Right ventricle myocardium superior (tissue), 1 donor: Measurements from ENCODE around the gene OSBPL8. TPM values are rescaled to one million over a fixed set of nuclear protein-coding genes. Genes with fewer than 3 reads are reported as not detected.
A peak's percentile ranks its signal among the peaks of the same experiment; 100 is the strongest.
"Not testable (repeated sequence)": the region's sequence is repeated elsewhere in the genome, so short reads cannot be mapped to it uniquely, and the experiment has no call there.

Source experiments
- ATAC-seq: fragments of 200-7000 bp; cut with Tn5 transposase; one replicate; pipeline ENCODE4 v1.9.1; 2020; ENCODE audit warnings: mild to moderate bottlenecking; ENCODE audit not compliant: poor library complexity
- DNase-seq: peaks from one replicate; pipeline ENCODE4 v3.0.0-alpha.2; 2020
- intact Hi-C: fragments of 100-400 bp; cut with DNase I; formaldehyde crosslinking; loops from one replicate; pipeline ENCODE4 v1.11.2; 2022
- total RNA-seq: library from RNA; stranded (reverse); fragmentation: NEBNext Ultra II Directional; extraction: Animal tissue kit (Norgen Biotek cat#: 25700); gene quantifications from one replicate; pipeline ENCODE4 v1.2.1, GENCODE V29; 2021
- donor health status: DM: no; HTN: yes; CAD: no; lungs with severe emphysema.

Gene OSBPL8
- total RNA-seq, 1 donor from 2014 or later = 24.9 TPM

DNA sequence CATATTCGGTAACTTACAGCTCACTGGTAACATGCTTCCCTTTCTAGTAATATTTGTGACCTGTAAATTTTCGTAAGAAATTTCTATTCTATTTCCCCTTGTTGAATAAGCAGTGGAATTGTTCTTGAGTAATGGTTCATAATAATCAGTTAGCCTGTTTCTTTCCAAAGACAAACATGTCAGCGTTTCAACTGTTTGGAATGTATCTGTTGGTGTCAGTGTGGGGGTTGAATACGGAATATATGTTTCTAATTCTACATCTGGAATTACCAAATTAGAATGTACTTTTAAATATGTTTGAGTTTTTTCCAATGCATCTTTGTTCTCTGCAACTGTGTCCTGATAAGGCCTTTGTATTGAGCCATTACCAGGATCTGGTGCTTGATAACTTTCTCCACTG, 213.3 kb downstream of the OSBPL8 start:
- intact Hi-C loops = no loop called here
- DNase-seq = no peak
- ATAC-seq = no peak

DNA sequence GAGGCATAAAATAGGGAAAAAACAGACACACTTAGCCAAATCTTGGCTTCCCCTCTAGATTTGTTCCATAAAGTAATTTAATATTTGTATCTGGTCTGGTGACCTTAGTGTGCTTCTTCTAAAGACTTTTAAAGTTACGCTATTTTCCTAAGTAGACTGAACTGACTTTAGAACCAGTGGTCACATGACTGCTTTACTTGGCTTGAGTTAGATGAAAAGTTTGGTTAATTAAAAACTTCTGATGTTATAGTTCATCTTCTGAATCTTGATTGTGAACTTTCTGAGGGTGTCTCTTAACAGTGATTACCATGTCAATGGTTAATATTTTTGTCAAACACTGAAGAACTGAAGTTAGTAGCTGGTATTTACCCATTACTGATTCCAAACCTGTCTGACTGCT, 214.0 kb downstream of the OSBPL8 start:
- DNase-seq (no peak), ATAC-seq (no peak)
- intact Hi-C loops = no loop called here

DNA sequence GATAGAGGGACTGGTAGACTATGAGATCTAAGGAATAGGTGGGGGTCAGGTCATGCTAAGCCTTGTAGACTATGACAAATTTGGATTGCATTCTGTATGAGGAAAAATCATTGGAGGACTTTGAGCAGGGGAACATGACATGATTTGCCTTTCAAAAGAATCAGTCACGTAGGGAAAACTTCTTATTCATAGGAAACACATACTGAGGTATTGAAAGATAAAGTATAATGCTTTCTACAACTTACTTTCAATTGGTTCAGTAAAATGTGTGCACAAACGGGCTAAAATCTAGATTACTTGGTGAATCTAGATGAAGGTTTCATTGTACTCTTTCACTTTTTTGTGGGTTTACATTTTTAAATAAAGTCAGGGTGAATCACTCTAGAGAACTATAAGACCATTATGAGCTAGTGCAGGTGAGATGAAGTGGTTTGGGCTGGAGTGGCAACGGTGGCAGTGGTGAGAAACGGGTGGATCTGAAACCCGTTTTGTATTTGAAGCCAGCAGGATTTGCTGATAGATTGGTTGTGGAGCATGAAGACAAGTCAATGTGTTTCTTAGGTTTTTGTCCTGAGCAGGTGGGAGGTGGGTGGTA, 218.0 kb downstream of the OSBPL8 start:
- intact Hi-C loops = no loop called here
- DNase-seq = no peak
- ATAC-seq = no peak

DNA sequence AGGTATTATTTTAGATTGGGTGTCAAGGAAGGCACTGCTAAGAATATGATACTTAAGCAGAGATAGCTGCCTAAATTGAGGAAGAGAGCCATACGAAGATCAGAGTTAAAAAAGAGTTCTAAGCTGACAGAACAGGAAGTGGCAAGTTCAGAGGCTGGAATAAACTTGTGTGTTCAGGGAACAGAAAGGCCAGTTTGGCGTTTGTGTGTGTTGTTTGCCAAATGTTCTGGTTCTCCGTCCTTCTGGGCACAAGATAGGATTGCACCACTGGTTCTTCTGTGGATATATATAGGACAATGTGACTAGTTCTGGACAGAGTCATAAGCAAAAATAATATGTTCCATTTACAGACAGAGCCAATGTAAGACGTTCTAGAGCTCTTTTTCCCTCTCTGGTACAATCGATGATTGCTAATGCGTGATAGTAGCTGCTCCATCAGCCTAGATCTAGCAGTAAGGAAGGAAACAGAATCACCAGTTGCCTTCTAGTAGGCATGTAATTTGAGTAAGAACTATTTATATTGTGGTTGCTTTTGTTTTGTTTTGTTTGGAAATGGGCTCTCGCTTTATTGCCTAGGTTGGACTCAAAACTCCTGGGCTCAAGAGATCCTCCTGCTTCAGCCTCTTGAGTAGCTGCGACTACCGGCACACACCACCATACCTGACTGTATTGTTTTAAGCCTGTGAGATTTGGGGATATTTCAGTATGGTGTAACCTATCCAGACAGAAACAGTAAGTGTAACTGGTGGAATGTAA, 218.7 kb downstream of the OSBPL8 start:
- intact Hi-C loops = no loop called here
- DNase-seq (no peak), ATAC-seq (peak; percentile 86)

DNA sequence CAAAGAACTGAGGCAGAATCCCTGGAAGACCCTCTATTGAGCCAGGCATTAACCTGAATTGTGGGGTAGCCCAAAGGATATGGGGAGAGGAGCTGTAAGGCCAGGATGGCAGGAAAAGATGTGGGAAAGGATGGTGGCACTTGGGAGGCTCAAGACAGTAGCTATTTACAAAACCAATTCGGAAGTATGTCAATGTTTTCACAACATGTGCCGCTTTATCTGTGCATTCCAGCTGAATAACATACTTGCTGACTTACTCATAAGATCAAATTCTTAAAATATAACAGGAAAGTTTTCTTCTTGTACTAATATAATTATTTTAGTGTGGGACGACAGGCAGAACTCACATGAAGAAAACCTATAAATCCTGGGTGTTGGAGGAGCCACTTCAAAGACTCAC, 222.0 kb downstream of the OSBPL8 start:
- intact Hi-C loops = no loop called here
- no peak for ATAC-seq

DNA sequence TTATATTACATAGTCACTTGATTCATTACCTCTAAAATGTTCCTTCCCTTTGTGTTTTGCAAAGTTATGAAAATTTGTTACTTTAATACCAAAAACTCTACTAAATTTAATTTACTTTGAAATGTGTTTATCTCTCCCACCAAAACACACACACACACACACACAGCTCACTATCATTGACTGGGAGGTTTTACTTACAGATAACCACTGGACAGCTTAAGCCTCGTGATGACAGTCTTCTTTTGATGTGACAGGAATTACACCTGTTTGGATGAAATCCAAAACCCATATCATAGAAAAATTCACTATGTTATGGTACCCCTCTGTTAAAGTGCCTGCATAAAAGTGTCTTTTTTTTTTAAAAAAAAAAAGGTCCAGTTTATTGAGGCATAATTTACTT, 227.0 kb downstream of the OSBPL8 start:
- DNase-seq (no peak), ATAC-seq (no peak)
- intact Hi-C loops = no loop called here

More for the DNA sequence above, 222.0 kb downstream of the OSBPL8 start:
- no peak for DNase-seq

DNA sequence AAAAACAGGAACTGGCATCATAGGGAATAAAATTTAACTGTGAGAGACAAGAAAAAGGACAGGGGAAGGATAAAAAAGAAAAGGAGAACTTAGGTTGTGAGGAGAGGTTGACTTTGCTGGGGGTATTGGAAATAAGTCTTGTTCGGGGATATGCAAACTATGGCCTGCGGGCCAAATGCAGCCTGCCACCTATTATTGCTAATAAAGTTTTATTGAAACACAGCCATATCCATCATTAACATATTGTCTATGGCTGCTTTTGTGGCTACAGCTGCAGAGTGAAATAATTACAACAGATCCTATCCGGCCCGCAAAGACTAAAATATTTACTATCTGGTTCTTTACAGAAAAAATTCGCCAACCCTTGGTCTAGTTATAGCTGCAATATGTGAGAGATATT, 230.0 kb downstream of the OSBPL8 start:
- intact Hi-C loops = no loop called here
- ATAC-seq (no peak), DNase-seq (no peak)

DNA sequence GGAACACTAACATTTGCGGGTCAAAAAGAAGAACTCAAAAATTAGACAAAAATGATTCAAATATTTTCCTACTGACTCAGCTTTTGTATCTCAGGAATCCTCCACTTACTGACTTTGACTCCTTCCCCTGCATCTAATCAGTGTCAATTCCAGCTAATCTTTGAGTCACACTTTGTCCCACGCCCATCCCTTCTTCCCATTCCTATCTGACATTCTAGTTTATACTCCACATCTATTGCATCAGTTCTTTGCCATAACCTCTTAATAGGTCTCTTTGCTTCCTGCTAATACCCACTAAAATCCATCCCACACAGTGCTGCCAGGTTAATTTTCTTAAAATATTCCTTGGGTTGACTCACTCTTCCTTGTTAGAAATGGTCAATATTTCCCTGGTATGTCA, 230.4 kb downstream of the OSBPL8 start:
- intact Hi-C loops = no loop called here
- DNase-seq (no peak), ATAC-seq (no peak)

DNA sequence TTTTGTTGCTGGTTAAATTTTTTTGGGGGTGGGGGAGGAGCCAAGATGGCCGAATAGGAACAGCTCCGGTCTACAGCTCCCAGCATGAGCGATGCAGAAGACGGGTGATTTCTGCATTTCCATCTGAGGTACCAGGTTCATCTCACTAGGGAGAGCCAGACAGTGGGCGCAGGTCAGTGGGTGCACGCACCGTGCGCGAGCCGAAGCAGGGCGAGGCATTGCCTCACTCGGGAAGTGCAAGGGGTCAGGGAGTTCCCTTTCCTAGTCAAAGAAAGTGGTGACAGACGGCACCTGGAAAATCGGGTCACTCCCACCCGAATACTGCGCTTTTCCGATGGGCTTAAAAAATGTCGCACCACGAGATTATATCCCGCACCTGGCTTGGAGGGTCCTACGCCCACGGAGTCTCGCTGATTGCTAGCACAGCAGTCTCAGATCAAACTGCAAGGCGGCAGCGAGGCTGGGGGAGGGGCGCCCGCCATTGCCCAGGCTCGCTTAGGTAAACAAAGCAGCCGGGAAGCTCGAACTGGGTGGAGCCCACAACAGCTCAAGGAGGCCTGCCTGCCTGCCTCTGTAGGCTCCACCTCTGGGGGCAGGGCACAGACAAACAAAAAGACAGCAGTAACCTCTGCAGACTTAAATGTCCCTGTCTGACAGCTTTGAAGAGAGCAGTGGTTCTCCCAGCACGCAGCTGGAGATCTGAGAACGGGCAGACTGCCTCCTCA, 239.8 kb downstream of the OSBPL8 start:
- intact Hi-C loops, ATAC-seq, DNase-seq: not testable (repeated sequence)

DNA sequence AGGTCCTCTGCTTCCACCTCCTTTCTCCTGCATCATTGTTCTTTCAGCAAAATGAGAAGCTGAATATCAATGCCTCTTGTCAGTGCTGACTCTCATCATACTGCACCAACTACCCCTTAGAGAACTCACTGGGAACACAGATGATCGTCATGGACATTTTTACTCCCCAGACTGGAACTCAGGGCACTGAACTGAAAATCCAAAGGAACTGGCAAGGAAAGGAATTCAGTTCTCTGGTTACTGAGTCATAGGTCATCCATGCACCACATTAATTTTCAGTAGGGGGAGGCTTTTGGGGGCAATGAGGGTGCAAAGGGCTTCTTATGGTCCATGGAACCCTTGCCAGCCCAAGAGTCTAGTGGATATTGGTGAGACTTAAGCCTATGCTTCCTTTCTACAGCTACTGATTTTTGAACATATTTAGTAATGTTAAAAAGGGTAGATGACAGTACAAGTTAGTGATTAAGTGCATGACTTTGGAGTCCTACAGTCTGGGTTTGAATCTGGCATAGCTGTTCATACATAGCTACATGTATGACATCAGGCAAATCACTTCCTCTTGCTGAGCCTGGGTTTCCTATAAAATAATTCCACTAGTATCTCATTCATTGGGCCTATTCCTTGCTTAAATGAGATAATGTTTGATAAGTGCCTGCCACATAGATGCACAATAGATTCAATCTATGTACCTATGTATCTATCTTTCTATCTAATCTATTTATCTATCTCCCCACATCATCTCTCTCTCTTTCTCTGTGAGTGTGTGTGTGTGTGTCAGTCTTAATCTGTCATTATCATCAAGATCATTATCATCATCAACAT, 240.6 kb downstream of the OSBPL8 start:
- no peak for DNase-seq
- ATAC-seq = no peak
- intact Hi-C loops = no loop called here

DNA sequence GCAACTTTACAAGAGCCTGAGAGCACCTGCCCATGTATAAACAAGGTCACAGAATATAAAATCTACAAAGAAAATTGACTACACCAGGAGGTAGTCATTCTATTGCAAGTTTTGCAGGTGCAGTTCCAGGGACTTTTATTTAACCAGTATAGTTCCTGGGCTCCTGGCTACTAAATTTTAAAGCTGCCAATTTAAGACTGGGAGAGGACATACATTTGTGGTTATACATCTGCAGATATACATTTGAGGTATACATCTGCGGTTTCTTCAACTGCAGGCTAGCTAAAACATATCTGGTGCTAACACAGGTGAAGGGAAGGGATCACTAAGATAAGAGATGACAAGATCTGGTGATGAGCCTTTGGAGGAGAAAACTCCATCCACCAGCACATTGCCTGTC, 241.6 kb downstream of the OSBPL8 start:
- ATAC-seq (no peak), DNase-seq (no peak)
- intact Hi-C loops = no loop called here

DNA sequence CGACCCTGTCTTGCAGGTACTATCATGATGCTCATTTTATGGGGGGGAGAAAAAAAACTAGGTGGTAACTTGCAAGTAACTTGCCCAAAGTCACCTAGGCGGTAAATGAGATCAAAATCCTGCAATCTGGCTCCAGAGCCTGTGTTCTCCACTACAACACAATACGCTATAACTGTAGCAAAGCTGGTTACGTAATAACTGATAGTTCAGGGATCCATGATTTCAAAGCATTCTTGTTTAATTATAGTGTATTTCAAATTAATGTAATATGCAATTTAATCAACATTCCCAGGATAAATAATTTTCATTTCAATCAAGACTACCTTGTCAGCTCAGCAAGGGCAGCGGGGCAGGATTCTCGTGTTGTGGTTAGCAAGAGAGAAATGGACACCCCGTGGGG, 243.1 kb downstream of the OSBPL8 start:
- ATAC-seq (no peak), DNase-seq (no peak)
- intact Hi-C loops = no loop called here

DNA sequence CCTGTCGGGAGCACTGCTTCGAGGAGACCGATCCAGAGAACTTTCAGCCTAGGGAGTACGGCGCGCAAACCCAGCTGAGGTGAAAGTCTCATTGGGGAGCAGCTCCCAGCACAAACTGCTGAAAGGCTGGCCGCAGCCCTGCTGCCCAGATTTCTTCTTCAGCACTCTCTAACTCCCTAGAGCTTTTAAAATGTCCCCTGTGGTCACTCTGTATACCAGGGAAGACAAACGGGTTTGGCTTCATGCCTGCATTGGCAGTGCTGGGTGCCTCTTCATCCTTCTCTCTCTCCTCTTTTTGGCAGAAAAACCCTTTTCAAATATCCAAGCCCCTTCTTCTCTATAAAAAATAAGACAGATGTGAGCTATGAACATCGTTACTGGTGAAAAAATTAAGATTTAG, 246.3 kb downstream of the OSBPL8 start:
- intact Hi-C loops = no loop called here
- no peak for ATAC-seq
- DNase-seq = no peak

DNA sequence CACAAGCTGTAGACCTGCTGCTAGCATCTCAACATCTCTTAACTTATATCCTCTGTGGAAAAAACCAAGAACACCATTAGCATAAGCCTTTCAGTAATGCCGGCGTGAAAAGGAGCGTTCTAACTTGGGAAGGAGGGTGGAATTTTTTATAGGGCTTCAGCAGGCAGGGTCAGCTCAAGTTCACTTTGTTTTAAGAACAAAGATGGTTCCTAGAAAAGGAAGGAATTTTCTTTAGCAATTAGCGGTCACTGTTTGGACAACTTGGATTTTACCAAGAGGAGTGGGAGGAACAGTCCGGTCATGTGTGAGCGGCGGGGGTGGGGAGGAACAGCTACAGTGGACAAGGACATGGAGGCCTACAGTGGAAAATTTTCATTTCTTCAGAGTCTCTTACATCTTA, 247.3 kb downstream of the OSBPL8 start:
- DNase-seq (no peak), ATAC-seq (no peak)
- intact Hi-C loops = no loop called here

DNA sequence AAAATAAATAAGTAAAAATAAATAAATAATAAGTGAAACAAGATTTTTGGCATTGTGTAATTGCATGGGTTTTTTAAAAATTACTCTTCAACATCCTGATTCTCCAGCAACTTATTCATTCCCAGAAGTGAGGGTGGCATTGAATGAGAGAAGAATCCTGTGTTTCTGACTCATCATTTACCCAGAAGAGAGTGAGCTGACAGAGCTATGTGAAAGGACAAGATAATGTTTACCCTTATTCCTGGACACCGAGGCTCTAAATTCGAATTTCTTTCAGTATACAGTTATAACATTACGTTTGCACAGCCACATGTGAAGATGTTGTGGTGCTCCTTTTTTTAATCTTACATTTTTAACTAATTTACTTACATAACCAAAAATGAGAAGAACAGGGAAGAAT, 247.8 kb downstream of the OSBPL8 start:
- intact Hi-C loops = no loop called here
- ATAC-seq (no peak), DNase-seq (no peak)

DNA sequence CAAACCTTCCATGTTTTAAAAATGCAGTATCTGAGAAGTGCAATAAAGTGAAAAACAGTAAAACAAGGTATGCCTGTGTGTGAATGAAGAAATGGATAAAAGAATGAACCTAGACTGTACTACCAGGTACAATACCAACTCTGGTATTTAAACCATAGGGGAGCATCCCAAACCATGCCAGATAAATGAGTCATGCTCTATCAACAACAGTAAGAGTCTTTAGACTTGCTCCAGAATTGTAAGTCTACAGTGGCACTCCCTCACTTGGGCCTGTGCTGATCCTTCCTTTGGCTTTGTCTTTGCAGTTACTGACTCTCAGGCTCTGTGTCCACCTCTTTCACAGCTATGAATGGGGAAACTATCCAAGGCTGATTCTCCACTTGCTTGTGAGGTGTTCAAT, 249.5 kb downstream of the OSBPL8 start:
- no peak for ATAC-seq
- intact Hi-C loops = no loop called here
- no peak for DNase-seq

DNA sequence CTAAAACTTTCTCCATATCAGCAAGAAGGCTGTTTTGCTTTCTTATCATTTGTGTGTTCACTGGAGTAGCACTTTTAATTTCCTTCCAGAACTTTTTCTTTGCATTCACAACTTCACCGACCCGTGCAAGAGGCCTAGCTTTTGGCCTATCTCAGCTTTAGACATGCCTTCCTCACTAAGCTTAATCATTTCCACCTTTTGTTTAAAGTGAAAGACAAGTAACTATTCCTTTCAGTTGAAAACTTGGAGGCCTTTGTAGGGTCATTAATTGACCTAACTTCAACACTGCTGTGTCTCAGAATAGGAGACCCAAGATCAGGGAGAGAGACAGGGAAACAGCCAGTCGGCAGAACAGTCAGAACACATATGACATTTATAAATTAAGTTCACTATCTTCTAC, 250.7 kb downstream of the OSBPL8 start:
- intact Hi-C loops = no loop called here
- no peak for ATAC-seq
- DNase-seq = no peak

DNA sequence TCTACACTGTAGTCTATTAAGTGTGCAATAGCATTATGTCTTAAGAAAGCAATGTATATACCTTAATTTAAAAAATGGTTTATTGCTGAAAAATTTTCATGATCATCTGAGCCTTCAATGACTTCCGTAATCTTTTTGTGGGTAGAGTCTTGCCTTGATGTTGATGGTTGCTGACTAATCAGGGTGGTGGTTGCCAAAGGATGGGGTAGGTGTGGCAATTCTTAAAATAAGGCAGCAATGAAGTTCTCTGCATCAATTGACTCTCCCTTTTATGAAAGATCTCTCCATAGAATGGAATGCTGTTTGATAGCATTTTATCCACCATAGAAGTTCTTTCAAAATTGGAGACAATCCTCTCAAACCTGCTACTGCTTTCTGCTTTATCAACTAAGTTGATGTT, 252.5 kb downstream of the OSBPL8 start:
- DNase-seq (no peak), ATAC-seq (no peak)
- intact Hi-C loops = no loop called here

DNA sequence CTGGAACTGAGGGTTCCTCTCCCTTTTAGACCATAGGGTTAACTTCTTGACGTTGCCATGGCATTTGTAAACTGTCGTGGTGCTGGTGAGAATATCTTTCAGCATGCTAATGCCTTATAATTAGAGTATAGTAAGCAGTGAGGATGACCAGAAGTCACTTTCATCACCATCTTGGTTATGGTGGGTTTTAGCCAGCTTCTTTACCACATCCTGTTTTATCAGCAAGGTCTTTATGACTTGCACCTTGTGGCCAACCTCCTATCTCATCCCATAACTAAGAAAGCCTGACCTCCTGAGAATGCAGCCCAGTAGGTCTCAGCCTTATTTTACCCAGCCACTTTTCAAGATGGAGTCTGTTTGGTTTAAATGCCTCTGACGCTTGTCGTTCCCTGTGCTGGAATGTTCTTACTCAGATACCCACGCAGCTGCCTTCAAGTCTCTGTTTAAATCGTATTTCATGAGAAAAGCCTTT, 255.5 kb downstream of the OSBPL8 start:
- intact Hi-C loops = no loop called here
- ATAC-seq (no peak), DNase-seq (no peak)
